Astrocyte (in vitro differentiated cells and primary cell): ENCODE measurements around the gene SARDH. TPM values are rescaled to one million over a fixed set of nuclear protein-coding genes. Genes with fewer than 3 reads are reported as not detected.

Experiments used
- DNase-seq: peaks from one replicate; pipeline ENCODE4 v3.0.0-alpha.2; 2010; ENCODE audit warnings: low read depth
- FAIRE-seq: peaks from 2 replicates; lab custom pipeline; 2011; peaks lifted over from hg19 to GRCh38; lab: Jason Lieb, UNC
- H2AFZ ChIP-seq: 2 replicates; pipeline ENCODE4 v1.6.0; 2012; ENCODE audit warnings: low read depth, low read length, inconsistent platforms
- H3K27ac ChIP-seq: 2 replicates; pipeline ENCODE4 v1.5.1; 2011; ENCODE audit warnings: low read depth, low read length, inconsistent platforms
- H3K27me3 ChIP-seq: 2 replicates; pipeline ENCODE4 v1.6.0; 2011; ENCODE audit warnings: low read length, inconsistent platforms; ENCODE audit not compliant: insufficient read depth
- H3K36me3 ChIP-seq: 2 replicates; pipeline ENCODE4 v1.5.1; 2011; ENCODE audit warnings: low read length, inconsistent platforms; ENCODE audit not compliant: insufficient read depth
- H3K4me1 ChIP-seq: 2 replicates; pipeline ENCODE4 v1.5.1; 2011; ENCODE audit warnings: low read length, inconsistent platforms; ENCODE audit not compliant: insufficient read depth
- H3K4me2 ChIP-seq: 2 replicates; pipeline ENCODE4 v1.6.0; 2012; ENCODE audit warnings: low read length, inconsistent platforms
- H3K4me3 ChIP-seq: 2 replicates; pipeline ENCODE4 v1.5.1; 2011; ENCODE audit warnings: low read depth, mild to moderate bottlenecking, low read length, inconsistent platforms; ENCODE audit not compliant: insufficient read depth
- H3K79me2 ChIP-seq: 2 replicates; pipeline ENCODE4 v1.6.0; 2012; ENCODE audit warnings: mild to moderate bottlenecking, low read length, inconsistent platforms; ENCODE audit not compliant: insufficient read depth
- H3K9ac ChIP-seq: 2 replicates; pipeline ENCODE4 v1.6.0; 2012; ENCODE audit warnings: mild to moderate bottlenecking, low read length, inconsistent platforms
- H3K9me3 ChIP-seq: 2 replicates; pipeline ENCODE4 v1.5.1; 2012; ENCODE audit warnings: low read depth, mild to moderate bottlenecking, low read length, inconsistent platforms; ENCODE audit not compliant: insufficient read depth
- H4K20me1 ChIP-seq: 2 replicates; pipeline ENCODE4 v1.6.0; 2012; ENCODE audit warnings: low read length, inconsistent platforms; ENCODE audit not compliant: insufficient read depth
- H3K27ac Mint-ChIP-seq: one replicate; pipeline ENCODE4 v1.8.0; 2021; ENCODE audit warnings: mild to moderate bottlenecking, mixed read lengths; ENCODE audit not compliant: unreplicated experiment
- H3K27me3 Mint-ChIP-seq: one replicate; pipeline ENCODE4 v1.8.0; 2021; ENCODE audit warnings: low read depth, mixed read lengths; ENCODE audit not compliant: unreplicated experiment
- H3K36me3 Mint-ChIP-seq: one replicate; pipeline ENCODE4 v1.8.0; 2021; ENCODE audit warnings: low read depth, mixed read lengths; ENCODE audit not compliant: unreplicated experiment
- H3K4me1 Mint-ChIP-seq: one replicate; pipeline ENCODE4 v1.8.0; 2021; ENCODE audit warnings: low read depth, mixed read lengths; ENCODE audit not compliant: unreplicated experiment
- H3K4me3 Mint-ChIP-seq: one replicate; pipeline ENCODE4 v1.8.0; 2021; ENCODE audit warnings: mild to moderate bottlenecking, moderate library complexity, mixed read lengths; ENCODE audit not compliant: unreplicated experiment
- H3K9me3 Mint-ChIP-seq: one replicate; pipeline ENCODE4 v1.8.0; 2021; ENCODE audit warnings: mild to moderate bottlenecking, mixed read lengths; ENCODE audit not compliant: unreplicated experiment
- CTCF ChIP-seq: IDR thresholded peaks from 2 replicates; pipeline ENCODE4 v1.5.1; 2011; ENCODE audit warnings: low read depth, mild to moderate bottlenecking, inconsistent platforms, low read length, moderate library complexity; ENCODE audit not compliant: insufficient read depth
- EZH2 ChIP-seq: IDR thresholded peaks from 2 replicates; pipeline ENCODE4 v1.6.1; 2012; ENCODE audit warnings: mild to moderate bottlenecking, low read length, inconsistent platforms; ENCODE audit not compliant: insufficient read depth
- total RNA-seq: library from RNA; stranded (reverse); gene quantifications from 2 replicates; pipeline ENCODE4 v1.2.1, GENCODE V29; 2021

SARDH gene
- total RNA-seq, 1 donor from 2014 or later = 2.8 TPM

- no peaks in the 10 kb centered on the region for H3K79me2 ChIP-seq
- no peak overlapping the region for H3K9ac ChIP-seq
- H3K27ac Mint-ChIP-seq = peak overlapping the region; percentile 58
- no peaks in the 10 kb centered on the region for H3K9me3 ChIP-seq
- peaks cover 17% of the 10 kb centered on the region for H4K20me1 ChIP-seq
- DNase-seq (no peak), FAIRE-seq (no peak)
- TF ChIP-seq CTCF (no peak), EZH2 (no peak)
- H3K27ac ChIP-seq = no peak overlapping the region
- no peak overlapping the region for H2AFZ ChIP-seq
- no peaks in the 10 kb centered on the region for H3K4me1 ChIP-seq
- H3K36me3 ChIP-seq = peaks cover 3% of the 10 kb centered on the region
- H3K36me3 Mint-ChIP-seq = peaks cover 14% of the 10 kb centered on the region
- H3K27me3 ChIP-seq = no peaks in the 10 kb centered on the region
- H3K27me3 Mint-ChIP-seq = no peaks in the 10 kb centered on the region
- H3K4me1 Mint-ChIP-seq = peaks cover 7% of the 10 kb centered on the region
- no peaks in the 10 kb centered on the region for H3K9me3 Mint-ChIP-seq
- H3K4me3 Mint-ChIP-seq = no peak overlapping the region
- H3K4me3 ChIP-seq = no peak overlapping the region
- no peak overlapping the region for H3K4me2 ChIP-seq
Observed at GRCh38 chr9:133780962-133781827, 43.0 kb upstream of the SARDH start.

- H3K36me3 ChIP-seq = peaks cover 6% of the 10 kb centered on the region
- TF ChIP-seq CTCF (no peak), EZH2 (no peak)
- no peak overlapping the region for H3K4me3 Mint-ChIP-seq
- no peak overlapping the region for H3K9ac ChIP-seq
- DNase-seq (no peak), FAIRE-seq (no peak)
- H3K27me3 Mint-ChIP-seq = no peaks in the 10 kb centered on the region
- no peaks in the 10 kb centered on the region for H3K9me3 ChIP-seq
- H3K4me1 ChIP-seq = no peaks in the 10 kb centered on the region
- H3K4me2 ChIP-seq = no peak overlapping the region
- H3K27ac Mint-ChIP-seq = no peak overlapping the region
- H3K79me2 ChIP-seq = no peaks in the 10 kb centered on the region
- H3K9me3 Mint-ChIP-seq = no peaks in the 10 kb centered on the region
- peaks cover 7% of the 10 kb centered on the region for H3K4me1 Mint-ChIP-seq
- peaks cover 13% of the 10 kb centered on the region for H4K20me1 ChIP-seq
- no peak overlapping the region for H2AFZ ChIP-seq
- H3K4me3 ChIP-seq = no peak overlapping the region
- no peaks in the 10 kb centered on the region for H3K27me3 ChIP-seq
- H3K27ac ChIP-seq = no peak overlapping the region
- peaks cover 14% of the 10 kb centered on the region for H3K36me3 Mint-ChIP-seq
Observed at GRCh38 chr9:133780404-133780945, 42.3 kb upstream of the SARDH start.
